Tongue (tissue), 2 donors: ENCODE results near the gene ATF7. TPM values are rescaled to one million over a fixed set of nuclear protein-coding genes. Genes with fewer than 3 reads are reported as not detected.
"Not testable (repeated sequence)": the region's sequence is repeated elsewhere in the genome, so short reads cannot be mapped to it uniquely, and the experiment has no call there.

ENCODE experiments used
- DNase-seq: peaks from one replicate; pipeline ENCODE4 v3.0.0-alpha.2; 2015
- total RNA-seq: library from RNA; depleted of rRNA; stranded (reverse); fragments of >200 nt; gene quantifications from one replicate; pipeline ENCODE4 v1.2.3, GENCODE V29; 2014

The ATF7 gene
- total RNA-seq, 1 donor from 2014 or later = 21.1 TPM

DNA sequence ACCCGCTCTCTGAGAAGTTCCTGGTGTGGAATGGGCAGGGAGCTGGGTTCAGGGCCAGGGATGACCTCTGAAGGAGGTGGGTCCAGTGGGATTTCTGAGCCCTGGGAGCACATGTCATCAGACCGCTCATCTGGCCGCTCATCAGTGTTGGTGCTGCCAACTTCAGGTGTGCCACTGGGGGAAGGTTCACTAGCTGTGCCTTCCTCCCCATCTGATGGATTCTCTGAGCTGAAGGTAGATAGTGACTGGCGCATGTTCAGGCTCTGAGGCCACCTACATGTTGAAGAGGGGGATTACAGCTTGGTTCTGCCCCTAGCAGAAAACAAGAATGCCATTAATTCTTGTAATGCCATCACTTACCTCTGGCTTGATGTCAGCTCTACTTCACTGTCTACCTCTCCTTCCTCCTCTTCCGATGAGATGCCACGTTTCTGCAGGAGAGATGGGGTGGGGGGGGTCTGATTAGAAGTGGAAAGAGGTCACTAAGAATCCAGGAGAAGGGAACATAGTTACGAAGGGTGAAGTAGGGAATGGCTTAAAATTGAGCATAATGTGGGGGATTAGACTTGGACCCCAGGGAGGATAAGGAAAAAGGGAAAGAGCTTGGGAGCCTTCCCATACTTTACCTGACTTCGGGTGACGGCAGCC, 144.1 kb downstream of the ATF7 start:
- DNase-seq = no peak

DNA sequence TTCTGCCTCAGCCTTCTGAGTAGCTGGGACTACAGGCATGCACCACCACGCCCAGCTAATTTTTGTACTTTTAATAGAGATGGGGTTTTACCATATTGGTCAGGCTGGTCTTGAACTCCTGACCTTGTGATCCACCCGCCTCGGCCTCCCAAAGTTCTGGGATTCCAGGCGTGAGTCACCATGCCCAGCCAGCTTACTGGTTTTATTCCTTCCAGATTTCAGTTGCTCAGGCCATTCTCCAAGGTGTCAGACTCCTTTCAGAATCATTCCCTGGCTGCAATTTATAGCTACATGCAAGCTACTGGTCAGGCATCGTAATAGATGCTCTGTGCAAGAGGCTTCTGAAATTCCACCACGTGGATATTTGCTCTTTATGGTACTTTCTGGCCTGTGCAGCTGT, 144.7 kb downstream of the ATF7 start:
- not testable (repeated sequence) for DNase-seq

DNA sequence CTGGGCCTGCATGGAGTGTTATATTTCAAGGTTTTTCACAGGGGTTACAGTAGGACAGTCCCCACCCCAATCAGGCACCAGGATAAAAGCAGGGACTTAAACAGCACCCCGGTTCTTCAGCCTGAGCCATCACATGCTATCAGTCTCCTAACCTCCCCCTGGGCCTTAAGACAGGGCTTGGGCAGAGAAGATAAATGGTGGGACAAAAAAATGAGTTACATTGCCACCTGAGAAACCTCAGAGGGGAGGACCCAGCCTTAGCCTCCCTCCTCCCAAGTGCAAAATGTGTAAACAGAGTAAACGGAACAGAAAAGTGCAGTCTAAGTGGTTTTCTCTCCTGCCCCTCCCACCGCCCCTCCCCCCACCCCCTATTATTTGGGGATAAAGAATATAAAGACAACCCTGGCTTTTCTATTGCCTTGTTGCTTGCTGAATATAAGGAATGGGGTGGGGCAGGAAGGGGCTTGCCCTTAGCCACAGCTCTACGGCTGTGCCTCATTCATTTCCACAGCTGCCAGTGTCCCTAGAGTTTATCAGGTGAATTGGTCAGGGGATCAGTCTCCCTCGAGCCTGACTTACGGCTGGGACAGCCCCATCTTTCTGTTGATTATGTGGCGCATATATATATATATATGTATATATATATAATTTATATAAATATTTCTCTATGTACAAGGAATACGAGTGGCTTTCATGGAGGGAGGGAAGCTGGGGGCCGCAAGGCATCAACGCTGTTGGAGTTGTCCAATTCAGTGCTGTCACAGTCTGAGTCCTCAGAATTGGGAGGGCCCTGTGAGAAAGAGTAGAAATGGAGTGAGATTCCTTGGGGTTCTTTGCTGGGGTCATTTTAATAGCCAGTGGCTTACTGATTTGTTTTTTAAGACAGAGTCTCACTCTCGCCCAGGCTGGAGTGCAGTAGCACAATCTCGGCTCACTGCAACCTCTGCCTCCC, 145.4 kb downstream of the ATF7 start:
- DNase-seq = no peak

DNA sequence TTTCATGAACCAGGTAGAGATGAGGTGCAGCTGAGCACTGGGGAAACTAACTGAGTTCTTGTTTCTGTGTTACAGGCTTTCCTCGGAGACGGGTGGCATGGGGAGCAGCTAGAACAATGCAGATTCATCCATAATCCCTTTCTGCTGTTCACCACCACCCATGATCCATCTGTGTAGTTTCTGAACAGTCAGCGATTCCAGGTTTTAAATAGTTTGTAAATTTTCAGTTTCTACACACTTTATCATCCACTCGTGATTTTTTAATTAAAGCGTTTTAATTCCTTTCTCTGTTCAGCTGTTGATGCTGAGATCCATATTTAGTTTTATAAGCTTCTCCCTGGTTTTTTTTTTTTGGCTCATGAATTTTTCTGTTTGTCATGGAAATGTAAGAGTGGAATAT, 146.9 kb downstream of the ATF7 start:
- DNase-seq = no peak

DNA sequence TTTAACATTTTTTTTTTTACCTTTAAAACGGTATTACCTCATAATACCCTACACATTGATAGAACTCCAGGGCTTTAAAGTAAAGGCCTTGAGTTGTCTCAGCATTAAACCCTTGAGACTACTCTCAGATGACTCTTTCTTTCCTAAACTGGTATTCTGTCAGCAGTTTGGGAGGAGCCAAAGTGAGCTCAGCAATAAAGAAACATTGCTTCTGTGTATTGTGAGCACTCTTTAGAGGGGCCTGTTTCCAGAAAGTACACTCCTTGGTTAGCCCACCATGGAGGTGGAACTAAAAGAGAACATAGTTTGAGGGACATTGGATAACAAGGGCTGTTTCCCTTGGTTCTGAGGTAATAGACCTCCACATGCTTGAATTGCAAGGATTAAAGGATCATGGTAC, 147.3 kb downstream of the ATF7 start:
- DNase-seq = no peak

DNA sequence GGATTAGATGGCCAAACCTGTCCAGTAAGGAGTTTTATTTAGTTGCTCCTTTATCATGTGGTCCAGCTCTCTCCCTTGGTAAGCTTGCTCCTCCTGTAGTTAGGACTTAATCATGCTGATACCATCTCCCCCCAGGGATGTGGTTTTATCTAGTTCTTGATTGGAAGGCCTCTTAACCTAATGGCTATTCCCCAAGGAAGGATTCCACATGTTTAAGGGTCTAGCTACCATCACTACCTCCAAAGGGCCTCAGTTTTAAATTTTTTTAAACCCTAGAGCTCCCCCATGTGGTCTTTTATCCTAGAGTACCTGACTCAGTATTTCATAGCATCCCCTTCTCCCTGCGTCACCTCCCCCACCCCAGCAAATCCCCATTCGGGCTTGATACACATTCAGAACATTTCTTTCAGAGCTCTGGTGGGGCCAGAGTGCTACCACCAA, 149.4 kb downstream of the ATF7 start:
- no peak for DNase-seq

DNA sequence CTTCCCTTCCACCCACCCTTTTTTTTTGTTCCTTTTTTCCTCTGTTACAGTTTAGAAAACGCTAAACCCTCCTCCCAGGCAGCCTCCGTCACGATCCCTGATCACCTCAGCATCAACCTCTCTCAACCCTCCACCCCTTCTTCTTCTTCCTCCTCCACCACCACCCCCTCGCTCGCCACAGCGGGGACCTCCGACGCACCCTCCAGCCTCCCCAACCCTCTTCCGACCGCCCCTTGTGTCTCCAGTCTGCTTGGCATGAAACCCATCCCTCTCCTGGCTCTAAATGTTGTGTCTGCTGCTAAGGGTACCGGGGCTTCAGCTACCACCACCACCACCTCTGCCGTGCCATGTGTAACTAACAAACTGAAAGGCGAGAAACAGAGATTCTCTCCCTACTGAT, 151.4 kb downstream of the ATF7 start:
- no peak for DNase-seq

DNA sequence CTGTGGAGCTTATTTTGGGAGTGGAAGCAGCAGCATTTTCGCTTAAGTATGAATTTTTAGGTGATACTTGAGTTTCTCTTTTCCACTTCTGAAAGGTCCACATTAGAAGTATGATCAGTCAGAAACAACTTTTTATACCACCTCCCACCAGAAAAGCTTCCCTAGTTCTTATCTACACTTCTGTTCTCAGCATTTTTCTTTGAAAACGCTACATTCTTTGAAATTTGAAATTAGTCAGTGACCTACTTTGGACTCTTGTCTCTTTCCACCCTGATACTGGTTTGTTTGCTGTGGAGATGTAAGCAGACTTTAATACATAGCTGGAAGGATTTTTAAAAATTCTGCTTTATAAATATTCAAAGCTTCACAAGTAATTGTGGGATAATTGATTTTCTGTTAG, 152.1 kb downstream of the ATF7 start:
- DNase-seq = no peak

DNA sequence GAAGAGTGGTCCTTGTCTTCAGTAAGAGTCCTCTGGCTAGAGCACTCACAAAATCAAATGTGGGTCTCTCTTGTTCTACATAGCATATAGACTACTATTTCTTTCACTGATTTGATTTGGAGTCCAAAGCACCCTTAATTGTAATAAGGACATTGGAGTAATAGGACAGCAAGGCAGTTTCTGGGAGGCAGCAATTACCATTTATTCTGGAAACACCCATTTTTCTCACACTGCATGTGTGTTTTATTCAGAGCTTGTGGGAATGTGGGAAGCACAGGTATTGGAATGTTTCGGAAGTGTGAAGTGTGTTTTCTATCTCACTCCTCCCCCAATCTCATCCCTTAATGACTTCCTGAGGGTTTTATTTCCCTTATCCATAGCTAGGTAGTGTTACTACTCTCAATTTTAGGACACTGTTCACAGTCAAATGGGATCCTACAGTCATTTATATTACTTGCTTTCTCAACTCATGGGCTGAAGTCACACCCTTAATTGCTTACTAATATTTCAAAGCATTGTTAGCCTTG, 154.1 kb downstream of the ATF7 start:
- no peak for DNase-seq

DNA sequence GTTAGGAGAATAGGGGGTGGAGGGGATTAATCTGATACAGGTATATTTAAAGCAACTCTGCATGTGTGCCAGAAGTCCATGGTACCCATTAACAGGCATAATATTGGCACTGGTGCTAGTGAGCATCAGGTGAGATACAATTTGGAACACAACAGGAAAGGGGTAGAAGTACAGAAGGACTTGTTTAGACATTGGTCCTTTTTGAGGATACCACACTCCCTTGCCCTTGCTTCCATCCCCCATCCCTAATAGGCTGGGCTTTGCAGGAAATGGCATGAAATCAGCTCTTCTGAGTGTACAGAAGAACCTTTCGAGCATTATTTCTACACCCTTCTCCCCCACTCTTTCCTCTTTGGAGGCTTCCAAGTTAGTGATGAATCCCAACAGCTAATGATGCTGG, 157.9 kb downstream of the ATF7 start:
- DNase-seq = no peak

DNA sequence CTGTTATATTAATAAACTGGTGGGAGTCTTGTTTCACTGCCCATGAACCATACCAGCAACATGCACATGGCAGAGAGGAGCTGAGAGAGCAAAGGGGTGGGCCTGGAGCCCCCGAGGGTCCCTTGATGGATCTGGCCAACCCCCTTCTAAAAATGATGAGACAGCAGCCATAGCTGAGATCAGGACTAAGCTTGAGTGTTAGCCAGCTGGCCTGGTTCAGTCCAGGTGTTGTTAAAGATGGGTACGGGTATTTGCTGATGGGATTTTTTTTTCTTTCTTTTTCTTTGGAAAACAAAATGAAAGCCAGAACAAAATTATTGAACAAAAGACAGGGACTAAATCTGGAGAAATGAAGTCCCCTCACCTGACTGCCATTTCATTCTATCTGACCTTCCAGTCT, 158.3 kb downstream of the ATF7 start:
- DNase-seq = no peak

GRCh38 chr12:53467082-53467481, 159.1 kb downstream of the ATF7 start:
- DNase-seq = no peak

DNA sequence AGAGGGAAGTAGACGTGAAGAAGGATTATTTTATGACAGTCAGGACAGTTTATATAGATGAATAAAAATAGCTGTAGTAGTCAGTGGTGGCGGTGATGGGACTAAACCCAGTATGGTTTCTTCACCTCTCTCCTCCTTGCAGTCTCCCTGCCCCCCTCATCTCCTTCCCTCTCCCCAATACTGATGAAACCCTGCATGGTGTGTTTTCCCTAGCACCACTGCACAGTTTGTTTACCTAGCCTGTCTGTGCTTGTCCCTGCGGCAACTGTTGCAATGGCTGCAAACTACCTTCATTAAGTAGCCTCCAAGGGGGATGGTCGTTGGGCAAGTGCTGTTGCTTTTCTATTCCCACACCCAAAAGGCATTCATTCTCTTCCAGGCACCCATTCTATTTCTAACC, 159.5 kb downstream of the ATF7 start:
- DNase-seq = no peak

DNA sequence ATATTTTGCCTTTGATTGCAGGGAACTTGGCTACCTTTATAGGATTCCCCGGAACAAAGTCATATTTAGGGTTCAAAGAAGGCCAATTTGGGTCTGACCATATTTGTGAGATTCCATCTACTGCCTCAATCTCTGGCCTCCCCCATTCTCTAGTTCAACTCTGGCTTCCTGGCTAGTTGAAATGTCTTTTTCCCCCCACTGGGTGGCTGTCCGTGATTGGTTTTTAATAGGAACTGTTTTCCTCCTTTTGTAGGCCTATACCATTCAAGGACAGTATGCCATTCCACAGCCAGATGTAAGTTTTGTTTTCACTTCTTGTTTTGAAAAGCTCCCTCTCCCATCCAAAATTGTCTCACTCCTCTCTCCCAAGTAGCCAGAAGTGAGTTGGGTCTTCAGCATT, 160.5 kb downstream of the ATF7 start:
- no peak for DNase-seq

- DNase-seq = no peak
These were observed 161.3 kb downstream of the ATF7 start for GRCh38 chr12:53464685-53465418.

- DNase-seq = no peak
These were observed 162.2 kb downstream of the ATF7 start for GRCh38 chr12:53463802-53464560.

GRCh38 chr12:53462935-53463334, 163.2 kb downstream of the ATF7 start:
- no peak for DNase-seq

DNA sequence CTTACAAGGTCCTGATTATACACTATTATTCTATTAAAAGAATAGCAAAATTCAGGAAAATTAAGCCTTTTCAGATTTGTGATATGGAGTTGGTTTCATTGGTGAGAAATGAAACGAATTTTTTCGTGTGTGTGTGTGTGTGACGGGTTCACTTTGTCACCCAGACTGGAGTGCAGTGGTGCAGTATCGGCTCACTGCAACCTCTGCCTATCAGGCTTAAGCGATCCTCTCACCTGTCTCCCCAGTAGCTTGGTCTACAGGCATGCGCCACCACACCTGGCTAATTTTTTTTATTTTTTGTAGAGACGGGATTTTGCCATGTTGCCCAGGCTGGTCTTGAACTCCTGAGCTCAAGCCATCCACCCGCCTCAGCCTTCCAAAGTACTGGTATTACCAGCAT, 164.6 kb downstream of the ATF7 start:
- DNase-seq = no peak

DNA sequence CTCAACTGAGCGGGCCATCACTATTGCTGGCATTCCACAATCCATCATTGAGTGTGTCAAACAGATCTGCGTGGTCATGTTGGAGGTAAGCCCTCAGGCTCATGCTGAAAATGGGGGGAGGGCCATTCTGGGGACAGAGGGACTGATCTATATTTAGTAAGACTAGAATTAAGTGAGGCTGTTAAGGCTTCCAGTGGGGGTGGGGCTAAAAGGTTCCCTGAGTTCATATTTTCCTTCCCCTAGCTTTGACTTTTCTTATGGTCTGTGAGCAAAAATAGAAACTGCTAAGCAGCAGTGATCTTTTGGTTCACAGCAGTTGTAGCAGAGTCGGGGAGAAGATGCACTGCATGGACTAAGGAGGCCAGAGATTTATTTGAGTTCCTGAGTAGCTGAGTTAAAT, 165.1 kb downstream of the ATF7 start:
- no peak for DNase-seq

GRCh38 chr12:53459097-53459496, 167.1 kb downstream of the ATF7 start:
- no peak for DNase-seq
